GM12874 (cell line): ENCODE results near the gene PDIA6.

ENCODE experiments used
- TF ChIP-seq, protein P1 (sequence below): IDR thresholded peaks from 2 replicates; pipeline ENCODE4 v1.5.1; 2011; ENCODE audit warnings: low read depth, mild to moderate bottlenecking, control low read depth, low read length, moderate library complexity; ENCODE audit not compliant: insufficient read depth

PDIA6 gene

DNA sequence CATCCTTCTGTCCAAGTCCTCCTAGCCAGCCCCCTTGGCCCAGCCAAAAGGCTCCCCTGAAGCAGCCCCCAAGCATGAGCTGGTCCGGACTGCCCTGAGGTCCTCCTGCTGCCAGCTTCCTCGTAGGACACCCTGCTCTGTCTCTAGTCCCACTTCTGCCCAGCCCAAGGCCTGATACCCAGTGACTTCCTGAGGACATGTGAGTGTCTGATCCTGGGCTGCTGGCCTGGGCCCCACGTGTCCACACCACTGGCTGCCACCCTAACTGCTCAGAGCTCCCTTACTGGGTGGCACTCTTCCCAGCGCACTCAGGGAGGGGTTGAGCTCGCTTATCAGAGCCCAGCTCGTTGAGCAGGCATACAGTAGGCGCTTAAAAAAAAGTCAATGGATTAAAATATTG, 34.4 kb upstream of the PDIA6 start:
- TF ChIP-seq, protein P1, sequence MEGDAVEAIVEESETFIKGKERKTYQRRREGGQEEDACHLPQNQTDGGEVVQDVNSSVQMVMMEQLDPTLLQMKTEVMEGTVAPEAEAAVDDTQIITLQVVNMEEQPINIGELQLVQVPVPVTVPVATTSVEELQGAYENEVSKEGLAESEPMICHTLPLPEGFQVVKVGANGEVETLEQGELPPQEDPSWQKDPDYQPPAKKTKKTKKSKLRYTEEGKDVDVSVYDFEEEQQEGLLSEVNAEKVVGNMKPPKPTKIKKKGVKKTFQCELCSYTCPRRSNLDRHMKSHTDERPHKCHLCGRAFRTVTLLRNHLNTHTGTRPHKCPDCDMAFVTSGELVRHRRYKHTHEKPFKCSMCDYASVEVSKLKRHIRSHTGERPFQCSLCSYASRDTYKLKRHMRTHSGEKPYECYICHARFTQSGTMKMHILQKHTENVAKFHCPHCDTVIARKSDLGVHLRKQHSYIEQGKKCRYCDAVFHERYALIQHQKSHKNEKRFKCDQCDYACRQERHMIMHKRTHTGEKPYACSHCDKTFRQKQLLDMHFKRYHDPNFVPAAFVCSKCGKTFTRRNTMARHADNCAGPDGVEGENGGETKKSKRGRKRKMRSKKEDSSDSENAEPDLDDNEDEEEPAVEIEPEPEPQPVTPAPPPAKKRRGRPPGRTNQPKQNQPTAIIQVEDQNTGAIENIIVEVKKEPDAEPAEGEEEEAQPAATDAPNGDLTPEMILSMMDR = no peak

DNA sequence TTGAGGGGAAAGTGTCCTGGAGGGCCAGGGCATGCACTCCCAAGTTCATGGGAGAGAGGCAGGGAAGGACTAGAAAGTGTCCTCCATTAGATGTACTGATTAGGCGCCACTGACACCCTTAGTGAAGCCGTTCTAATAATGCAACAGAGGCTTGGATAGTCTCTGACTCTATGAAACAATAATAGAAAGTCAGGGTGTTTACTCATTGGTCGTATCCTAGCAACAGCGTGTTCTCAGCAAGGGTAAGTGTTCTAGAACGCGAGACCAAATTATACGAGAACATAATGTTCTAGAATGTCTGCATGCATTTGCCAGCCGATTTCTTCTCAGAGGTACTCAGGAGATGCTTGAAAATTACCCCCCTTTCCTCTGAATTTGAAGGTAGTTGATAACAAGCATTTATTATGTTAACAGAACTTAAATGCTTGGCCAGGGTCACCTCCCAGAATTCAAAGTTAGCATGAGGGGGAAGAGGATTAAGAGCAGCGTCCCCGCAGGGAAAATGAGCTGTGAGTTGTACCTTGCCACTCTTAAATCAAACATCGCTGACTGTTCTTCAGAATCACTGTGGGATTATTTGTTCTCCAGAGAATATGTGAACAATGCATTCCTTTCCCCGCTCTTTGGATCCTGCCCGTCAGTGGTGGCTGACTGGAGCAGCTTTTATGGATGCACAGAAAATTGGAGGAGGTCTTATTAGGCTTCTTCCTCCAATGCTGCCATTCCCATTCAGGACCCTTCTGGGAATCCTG, 33.7 kb upstream of the PDIA6 start:
- TF ChIP-seq, protein P1 = no peak

DNA sequence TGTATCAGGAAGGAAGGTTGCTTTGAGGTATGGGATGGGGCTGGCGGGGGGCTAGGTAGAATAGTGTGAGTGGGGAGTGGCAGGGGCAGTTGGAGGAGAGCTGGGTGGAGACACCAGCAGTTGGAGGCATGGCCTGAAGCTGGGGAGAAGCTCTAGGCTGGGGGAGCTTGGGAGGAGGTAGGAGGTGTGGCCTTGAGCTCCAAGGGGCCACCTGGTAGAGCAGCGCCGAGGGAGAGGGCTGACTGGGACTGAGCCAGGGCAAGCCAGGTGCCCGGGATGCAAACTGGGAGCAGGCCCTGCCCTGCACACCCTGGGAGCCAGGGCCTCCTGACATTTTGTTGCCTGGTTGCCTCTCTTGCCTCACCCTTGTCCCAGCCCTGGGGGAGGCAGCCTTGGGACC, 33.1 kb upstream of the PDIA6 start:
- TF ChIP-seq, protein P1 = no peak

DNA sequence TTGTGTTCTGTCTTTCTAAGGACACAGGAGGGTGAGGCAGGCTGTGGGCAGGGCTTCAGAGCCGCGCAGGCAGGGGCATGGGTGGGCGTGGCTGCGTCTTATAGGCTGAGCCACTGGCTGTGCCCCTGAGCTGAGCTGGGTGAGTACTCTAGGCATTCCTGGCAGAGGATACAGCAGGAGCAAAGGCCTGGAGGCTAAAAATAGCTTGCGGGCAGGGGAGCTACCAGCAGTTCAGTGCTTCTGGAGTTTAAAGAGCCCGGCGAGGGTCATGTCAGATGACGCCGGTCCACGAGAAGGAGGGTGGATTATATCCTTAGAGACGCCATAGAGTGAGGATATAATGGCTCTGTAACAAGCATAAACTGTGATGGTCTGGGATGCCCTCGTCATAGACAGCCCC, 31.5 kb upstream of the PDIA6 start:
- TF ChIP-seq, protein P1 = no peak

DNA sequence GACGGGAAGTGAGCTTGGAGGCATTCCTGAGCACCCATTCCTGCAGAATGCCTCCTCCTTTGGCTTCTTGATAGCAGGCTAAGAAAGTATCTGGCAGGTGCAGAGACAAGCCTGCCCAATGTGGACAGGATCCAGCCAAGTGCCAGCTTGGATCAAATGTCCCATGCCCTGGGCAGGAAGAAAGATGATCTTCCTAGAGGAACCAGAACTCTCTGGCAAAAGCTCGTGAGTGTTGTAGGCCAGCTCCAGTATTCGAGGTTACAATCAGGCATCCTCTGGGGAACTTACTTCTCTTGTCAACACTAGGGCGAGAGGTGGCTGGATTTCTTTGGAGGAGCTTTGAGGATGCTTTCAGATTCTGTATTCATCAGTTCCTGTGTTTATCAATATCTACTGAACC, 29.9 kb upstream of the PDIA6 start:
- TF ChIP-seq, protein P1 = no peak

DNA sequence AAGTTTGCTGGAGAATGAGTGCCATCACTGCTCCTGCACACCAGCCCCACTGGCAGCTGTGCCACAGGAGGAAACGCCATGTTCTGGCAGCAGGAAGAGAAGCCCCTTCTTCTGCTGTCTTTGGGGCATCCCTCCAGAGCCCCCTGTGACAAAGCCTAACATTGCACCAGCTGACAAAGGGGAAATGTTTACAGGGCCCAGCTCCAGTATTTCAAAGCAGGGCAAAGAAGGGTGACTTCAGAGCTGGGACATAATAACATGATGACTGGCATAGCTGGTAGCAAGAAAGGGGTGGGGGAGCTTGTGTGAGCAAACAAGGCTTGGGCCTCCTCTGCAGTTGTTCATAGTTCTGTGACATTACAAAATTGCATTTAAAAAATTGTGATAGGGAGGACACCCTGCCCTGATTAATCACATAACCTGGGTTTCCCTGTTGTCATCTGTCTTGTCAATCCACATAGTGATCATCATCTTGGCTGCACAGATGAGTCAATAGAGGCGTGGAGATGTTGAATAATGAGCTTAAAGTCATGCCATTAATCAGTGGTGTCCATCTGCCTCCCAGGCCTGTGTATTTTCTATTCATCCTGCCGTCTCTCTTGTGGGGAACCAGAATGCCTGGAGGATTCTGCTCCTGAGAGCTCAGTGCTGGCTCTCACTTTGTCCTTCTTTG, 29.1 kb upstream of the PDIA6 start:
- TF ChIP-seq, protein P1 = no peak

DNA sequence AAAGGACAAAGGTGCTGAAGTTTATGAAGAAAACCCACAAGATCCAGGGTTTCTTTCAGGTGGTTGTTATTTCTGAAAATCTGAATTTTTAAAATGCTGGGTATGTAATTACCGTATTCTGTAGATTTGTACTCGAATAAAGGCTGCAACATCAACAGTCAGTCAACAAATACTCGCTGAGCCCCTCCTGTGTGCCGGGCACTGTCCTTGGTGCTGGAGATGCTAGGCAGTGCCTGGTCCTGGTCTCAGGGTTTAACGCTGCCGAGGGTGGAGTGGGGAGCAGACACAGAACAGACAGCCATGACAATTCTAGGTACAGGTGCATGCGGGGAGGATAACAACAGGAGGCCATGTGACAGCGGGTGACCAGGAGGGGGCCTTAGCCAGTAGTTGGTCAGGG, 27.2 kb upstream of the PDIA6 start:
- TF ChIP-seq, protein P1 = no peak
